HCT116 (cell line): ENCODE measurements around the gene OR2T29. TPM values are rescaled to one million over a fixed set of nuclear protein-coding genes. Genes with fewer than 3 reads are reported as not detected.

Experiments used
- ATAC-seq: fragments of 200-7000 bp; cut with Tn5 transposase; 2 replicates; pipeline ENCODE4 v1.9.1; 2020; ENCODE audit warnings: mild to moderate bottlenecking, moderate library complexity
- BruUV-seq: library from RNA; stranded (reverse); fragments of 400-500 nt; replicated peaks from 2 replicates; lab custom pipeline; 2021; lab: Mats Ljungman, UMichigan
- CTCF ChIA-PET: fragments of 300-600 bp; sonication (Branson Sonifier 250); formaldehyde crosslinking; loops from one replicate; lab custom pipeline; 2021; ENCODE audit warnings: antibody characterized with exemption; lab: Charles Lee
- POLR2A ChIA-PET: fragments of 300-600, 350-600 bp; sonication (Branson Sonifier 250); formaldehyde crosslinking; loops from one replicate; lab custom pipeline; 2021; ENCODE audit warnings: antibody characterized with exemption; lab: Charles Lee
- RAD21 ChIA-PET, 2 experiments: fragments of 300-600 bp; sonication (Branson Sonifier 250); formaldehyde crosslinking; loops; one replicate each; lab custom pipeline; 2023; ENCODE audit warnings: low total read pairs in 2 of 2; ENCODE audit not compliant: uncharacterized antibody in 2 of 2, unreplicated experiment in 2 of 2, low non-redundant PET in 1 of 2; lab: Charles Lee
- DNase-seq: peaks from one replicate; pipeline ENCODE4 v3.0.0-alpha.2; 2010; ENCODE audit warnings: low read depth, low spot score
- H2AFZ ChIP-seq: fragments of 200-600 bp; shearing (Covaris generic), sonication (generic); 2 replicates; pipeline ENCODE4 v1.6.1; 2017; ENCODE audit warnings: low read depth, mixed run types, mixed read lengths, antibody characterized with exemption, low read length; ENCODE audit not compliant: poor library complexity, severe bottlenecking
- H3K27ac ChIP-seq: 2 replicates; pipeline ENCODE4 v1.5.1; 2012; ENCODE audit warnings: low read depth, low read length
- H3K27me3 ChIP-seq: fragments of 200-600 bp; sonication (generic); 2 replicates; pipeline ENCODE4 v1.6.1; 2016; ENCODE audit warnings: mixed run types, low read length, mixed read lengths; ENCODE audit not compliant: insufficient read depth
- H3K36me3 ChIP-seq, 2 experiments: fragments of 200-500 bp in 1 of 2; fragments of 200-600 bp in 1 of 2; sonication (Bioruptor generic) in 1 of 2; sonication (generic) in 1 of 2; 2 replicates each; pipeline versions ENCODE4 v1.5.1 to v1.6.1; 2014 to 2016; ENCODE audit warnings: low read length in 2 of 2, inconsistent platforms in 1 of 2, mixed read lengths in 1 of 2, mixed run types in 1 of 2; ENCODE audit not compliant: insufficient read depth in 2 of 2, control insufficient read depth in 1 of 2
- H3K4me1 ChIP-seq, 2 experiments: fragments of 200-600 bp in 1 of 2; sonication (generic) in 1 of 2; 2 replicates each; pipeline versions ENCODE4 v1.5.1 to v1.6.1; 2012 to 2017; ENCODE audit warnings: low read length in 2 of 2, inconsistent platforms in 1 of 2, mild to moderate bottlenecking in 1 of 2, mixed read lengths in 1 of 2, mixed run types in 1 of 2, moderate library complexity in 1 of 2; ENCODE audit not compliant: insufficient read depth in 2 of 2, control insufficient read depth in 1 of 2
- H3K4me2 ChIP-seq: fragments of 200-600 bp; sonication (generic); 2 replicates; pipeline ENCODE4 v1.6.1; 2017; ENCODE audit warnings: mixed run types, low read length, mixed read lengths
- H3K4me3 ChIP-seq, 2 experiments: fragments of 200-600 bp in 1 of 2; sonication (generic) in 1 of 2; replicated peaks in 1 of 2; 2 replicates each; pipeline ENCODE4 v1.5.1; 2011 to 2016; ENCODE audit warnings: low read length in 2 of 2, control low read depth in 1 of 2, low read depth in 1 of 2, mild to moderate bottlenecking in 1 of 2, mixed read lengths in 1 of 2, mixed run types in 1 of 2
- H3K79me2 ChIP-seq: fragments of 200-600 bp; sonication (generic); 2 replicates; pipeline ENCODE4 v1.6.1; 2017; ENCODE audit warnings: mild to moderate bottlenecking, mixed run types, low read length, moderate library complexity, mixed read lengths; ENCODE audit not compliant: insufficient read depth
- H3K9ac ChIP-seq: fragments of 200-600 bp; sonication (generic); 2 replicates; pipeline ENCODE4 v1.6.1; 2016; ENCODE audit warnings: low read length, mixed read lengths
- H3K9me2 ChIP-seq: fragments of 200-600 bp; sonication (generic), shearing (Covaris generic); 2 replicates; pipeline ENCODE4 v1.6.1; 2017; ENCODE audit warnings: mixed run types, mild to moderate bottlenecking, moderate library complexity; ENCODE audit not compliant: insufficient read depth
- H3K9me3 ChIP-seq, 2 experiments: fragments of 200-500 bp in 1 of 2; fragments of 200-600 bp in 1 of 2; sonication (Bioruptor generic) in 1 of 2; sonication (generic) in 1 of 2; 2 replicates each; pipeline ENCODE4 v1.6.1; 2014 to 2017; ENCODE audit warnings: low read length in 2 of 2, mixed read lengths in 2 of 2, inconsistent platforms in 1 of 2, low read depth in 1 of 2, mild to moderate bottlenecking in 1 of 2, mixed run types in 1 of 2, moderate library complexity in 1 of 2; ENCODE audit not compliant: control insufficient read depth in 1 of 2, insufficient read depth in 1 of 2
- H4K20me1 ChIP-seq: fragments of 200-600 bp; sonication (generic), shearing (Covaris generic); 2 replicates; pipeline ENCODE4 v1.6.1; 2017; ENCODE audit warnings: mixed run types, mild to moderate bottlenecking, moderate library complexity; ENCODE audit not compliant: insufficient read depth
- CEBPB ChIP-seq: IDR thresholded peaks from 2 replicates; pipeline ENCODE4 v1.6.1; 2012; ENCODE audit warnings: low read depth
- FOSL1 ChIP-seq: IDR thresholded peaks from 2 replicates; pipeline ENCODE4 v1.6.1; 2012; ENCODE audit warnings: low read depth
- POLR2AphosphoS5 ChIP-seq: IDR thresholded peaks from 2 replicates; pipeline ENCODE4 v1.6.1; 2011; ENCODE audit warnings: mild to moderate bottlenecking, low read depth, low read length, moderate library complexity
- SP1 ChIP-seq: IDR thresholded peaks from 2 replicates; pipeline ENCODE4 v1.6.1; 2012; ENCODE audit warnings: low read depth
- TCF7L2 ChIP-seq: IDR thresholded peaks from 2 replicates; pipeline ENCODE4 v1.7.0; 2011; ENCODE audit warnings: borderline replicate concordance, inconsistent platforms; ENCODE audit not compliant: insufficient read depth, insufficient read length; ENCODE audit errors: extremely low read depth
- intact Hi-C: fragments of 100-400 bp; cut with micrococcal nuclease; formaldehyde crosslinking; loops from 2 replicates; pipeline ENCODE4 v1.10.0; 2022
- total RNA-seq: library from RNA; stranded (reverse); gene quantifications from one replicate; pipeline ENCODE4 v1.2.1, GENCODE V29; 2021; ENCODE audit not compliant: unreplicated experiment
- TF ChIP-seq, protein P1 (sequence below), 3 experiments: fragments of 200-600 bp in 1 of 3; sonication (generic) in 1 of 3; IDR thresholded peaks in 2 of 3; conservative IDR thresholded peaks in 1 of 3; 2 replicates each; pipeline ENCODE4 v1.5.1; 2012 to 2017; ENCODE audit warnings: low read depth in 2 of 3, low read length in 2 of 3, antibody characterized with exemption in 1 of 3, borderline replicate concordance in 1 of 3, control low read depth in 1 of 3, mild to moderate bottlenecking in 1 of 3, mixed read lengths in 1 of 3, mixed run types in 1 of 3, moderate library complexity in 1 of 3; ENCODE audit not compliant: insufficient read depth in 1 of 3

The OR2T29 gene
- total RNA-seq, 1 experiment from 2014 or later: not detected

DNA sequence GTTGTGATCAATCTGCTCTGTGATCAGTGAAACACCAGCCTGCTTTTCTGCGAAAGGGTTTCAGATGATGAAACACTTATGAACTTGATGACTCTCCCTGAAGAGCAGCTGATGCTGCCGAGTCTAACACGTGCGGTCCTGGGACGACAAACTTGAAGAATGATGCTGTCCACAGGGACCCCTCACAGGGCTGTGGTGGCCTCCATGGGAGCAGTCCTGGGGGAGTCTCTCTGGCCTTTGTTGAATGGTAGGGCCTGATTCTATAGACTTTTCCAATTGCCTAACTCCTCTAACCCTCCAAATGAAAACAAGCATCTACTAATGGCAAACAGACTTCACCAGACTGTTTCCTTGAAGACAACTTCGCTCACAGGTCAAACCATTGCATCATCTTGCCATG, 35.0 kb upstream of the OR2T29 start, which contains the start of gene OR2T10:
Gene OR2T10, minus strand, starts transcription at position 112 of the 400 bp plus-strand sequence. CDS start 3,932 bp downstream, outside the sequence.
- Histone ChIP-seq H3K36me3 (no peaks in the 10 kb centered on the region), H3K79me2 (no peaks in the 10 kb centered on the region), H3K27ac (no peak within 1 kb of the TSS), H4K20me1 (no peaks in the 10 kb centered on the region), H3K4me2 (no peak within 1 kb of the TSS), H3K27me3 (no peaks in the 10 kb centered on the region), H3K9me3 (no peaks in the 10 kb centered on the region), H3K4me1 (no peaks in the 10 kb centered on the region), H3K9me2 (no peaks in the 10 kb centered on the region), H3K4me3 (no peak within 1 kb of the TSS), H2AFZ (no peak within 1 kb of the TSS), H3K9ac (no peak within 1 kb of the TSS)
- intact Hi-C loops: no loop called here
- no peak for ATAC-seq
- BruUV-seq: no TSS peak
- no peak for DNase-seq
- ChIA-PET CTCF (no interaction called here), RAD21 (no interaction called here), POLR2A (no interaction called here)
- TF ChIP-seq FOSL1 (no peak), TCF7L2 (no peak), CEBPB (no peak), POLR2AphosphoS5 (no peak)
- TF ChIP-seq, protein P1, sequence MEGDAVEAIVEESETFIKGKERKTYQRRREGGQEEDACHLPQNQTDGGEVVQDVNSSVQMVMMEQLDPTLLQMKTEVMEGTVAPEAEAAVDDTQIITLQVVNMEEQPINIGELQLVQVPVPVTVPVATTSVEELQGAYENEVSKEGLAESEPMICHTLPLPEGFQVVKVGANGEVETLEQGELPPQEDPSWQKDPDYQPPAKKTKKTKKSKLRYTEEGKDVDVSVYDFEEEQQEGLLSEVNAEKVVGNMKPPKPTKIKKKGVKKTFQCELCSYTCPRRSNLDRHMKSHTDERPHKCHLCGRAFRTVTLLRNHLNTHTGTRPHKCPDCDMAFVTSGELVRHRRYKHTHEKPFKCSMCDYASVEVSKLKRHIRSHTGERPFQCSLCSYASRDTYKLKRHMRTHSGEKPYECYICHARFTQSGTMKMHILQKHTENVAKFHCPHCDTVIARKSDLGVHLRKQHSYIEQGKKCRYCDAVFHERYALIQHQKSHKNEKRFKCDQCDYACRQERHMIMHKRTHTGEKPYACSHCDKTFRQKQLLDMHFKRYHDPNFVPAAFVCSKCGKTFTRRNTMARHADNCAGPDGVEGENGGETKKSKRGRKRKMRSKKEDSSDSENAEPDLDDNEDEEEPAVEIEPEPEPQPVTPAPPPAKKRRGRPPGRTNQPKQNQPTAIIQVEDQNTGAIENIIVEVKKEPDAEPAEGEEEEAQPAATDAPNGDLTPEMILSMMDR (IDR thresholded peaks at IDR 0.05 in 2 of 3, conservative IDR thresholded peaks at IDR 0.05 in 1 of 3; ENCODE audit: borderline replicate concordance in 1 of 3, insufficient read depth in 1 of 3, low read depth in 2 of 3, low read length in 2 of 3): no peak
- TF ChIP-seq, all 23 proteins: peak for 0

DNA sequence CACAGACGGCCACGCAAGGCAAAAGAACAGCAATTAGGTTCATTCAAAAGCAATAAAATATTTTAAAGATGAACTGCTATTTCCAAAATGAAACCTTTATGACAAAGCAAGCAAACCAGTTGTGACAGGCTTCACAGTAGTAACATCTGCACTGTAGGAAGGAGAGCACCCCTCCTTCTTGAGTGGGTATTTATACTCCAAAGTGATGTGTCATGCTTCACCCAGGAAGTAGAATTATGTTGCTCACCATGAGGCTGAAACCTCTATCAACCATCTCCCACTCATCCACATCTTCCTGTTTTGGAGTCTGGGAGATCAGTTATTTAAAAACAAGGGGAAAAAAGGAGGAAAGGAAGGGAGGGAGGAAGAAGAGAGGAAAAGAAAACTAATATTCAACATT, 34.0 kb upstream of the OR2T29 start:
- Histone ChIP-seq H3K4me3 (no peak overlapping the region), H3K27ac (no peak overlapping the region), H3K9me2 (no peaks in the 10 kb centered on the region), H3K9me3 (no peaks in the 10 kb centered on the region), H3K4me1 (no peaks in the 10 kb centered on the region), H2AFZ (no peak overlapping the region), H3K27me3 (no peaks in the 10 kb centered on the region), H3K9ac (no peak overlapping the region), H3K4me2 (no peak overlapping the region), H3K79me2 (no peaks in the 10 kb centered on the region), H3K36me3 (no peaks in the 10 kb centered on the region), H4K20me1 (no peaks in the 10 kb centered on the region)
- POLR2A ChIA-PET: no interaction called here
- TF ChIP-seq SP1: no peak
- no peak for ATAC-seq
- no TSS peak for BruUV-seq
- RAD21 ChIA-PET: no interaction called here
- intact Hi-C loops: no loop called here
- CTCF ChIA-PET: no interaction called here
- no peak for DNase-seq
